Esophagus muscularis mucosa (tissue), 4 donors: Measurements from ENCODE around the gene TFCP2.

Source experiments
- CTCF ChIP-seq, 3 experiments: fragments of 200-600 bp in 2 of 3; fragments of 450-650 bp in 1 of 3; sonication (generic) in 2 of 3; IDR thresholded peaks; one replicate each; pipeline ENCODE4 v1.5.1; 2017 to 2019; ENCODE audit warnings: antibody characterized with exemption in 3 of 3, mild to moderate bottlenecking in 2 of 3, moderate library complexity in 1 of 3
- EP300 ChIP-seq: sonication (generic); formaldehyde crosslinking; IDR thresholded peaks from one replicate; pipeline ENCODE4 v1.6.1; 2017; ENCODE audit warnings: antibody characterized with exemption
- POLR2A ChIP-seq: fragments of 450-650 bp; IDR thresholded peaks from one replicate; pipeline ENCODE4 v1.6.1; 2017; ENCODE audit warnings: antibody characterized with exemption, moderate library complexity, mild to moderate bottlenecking, low read depth
- POLR2AphosphoS5 ChIP-seq, 2 donors: sonication (generic); formaldehyde crosslinking; IDR thresholded peaks; one replicate each; pipeline ENCODE4 v1.6.1; 2017; ENCODE audit warnings: antibody characterized with exemption in 2 of 2

GRCh38 chr12:51214895-51215294 is 42.0 kb upstream of the TFCP2 start:
- TF ChIP-seq POLR2A (no peak), CTCF (IDR thresholded peaks at IDR 0.05) (no peak), POLR2AphosphoS5 (IDR thresholded peaks at IDR 0.05) (no peak), EP300 (no peak)
